IMR-90 (cell line): Measurements from ENCODE around the gene STX8. TPM values are rescaled to one million over a fixed set of nuclear protein-coding genes. Genes with fewer than 3 reads are reported as not detected.

Source experiments
- ATAC-seq: fragments of 200-7000 bp; cut with Tn5 transposase; 2 replicates; pipeline ENCODE4 v1.9.1; 2020; ENCODE audit warnings: low read depth, mild to moderate bottlenecking, moderate library complexity
- BruUV-seq: library from RNA; stranded (reverse); fragments of 400-500 nt; replicated peaks from 2 replicates; lab custom pipeline; 2021; lab: Mats Ljungman, UMichigan
- CTCF ChIA-PET: fragments of 300-600 bp; formaldehyde crosslinking; extraction: SDS; loops from one replicate; lab custom pipeline; 2021; ENCODE audit warnings: antibody characterized with exemption; lab: Yijun Ruan, JAX
- POLR2A ChIA-PET: fragments of 300-600 bp; sonication (Branson Sonifier 250); formaldehyde crosslinking; loops from one replicate; lab custom pipeline; 2022; ENCODE audit warnings: antibody characterized with exemption; ENCODE audit not compliant: unreplicated experiment; lab: Charles Lee
- DNase-seq: peaks from one replicate; pipeline ENCODE4 v3.0.0; 2013
- H2AFZ ChIP-seq: replicated peaks from 2 replicates; pipeline ENCODE3; 2013; ENCODE audit warnings: low read length, mild to moderate bottlenecking; ENCODE audit not compliant: poor library complexity
- H2AK5ac ChIP-seq: 2 replicates; pipeline ENCODE4 v1.6.1; 2013; ENCODE audit warnings: low read depth, low read length, inconsistent platforms
- H2AK9ac ChIP-seq: replicated peaks from 2 replicates; pipeline ENCODE3; 2013; ENCODE audit warnings: mild to moderate bottlenecking, low read depth, low read length, moderate library complexity; ENCODE audit not compliant: poor library complexity
- H2BK120ac ChIP-seq: 2 replicates; pipeline ENCODE4 v1.6.1; 2013; ENCODE audit warnings: low read depth, low read length, inconsistent platforms
- H2BK15ac ChIP-seq: 3 replicates; pipeline ENCODE4 v1.6.1; 2013; ENCODE audit warnings: low read depth, low read length, inconsistent platforms
- H2BK20ac ChIP-seq: 2 replicates; pipeline ENCODE4 v1.6.1; 2013; ENCODE audit warnings: low read depth, mild to moderate bottlenecking, inconsistent platforms, low read length, moderate library complexity
- H2BK5ac ChIP-seq: 2 replicates; pipeline ENCODE4 v1.6.1; 2013; ENCODE audit warnings: mild to moderate bottlenecking, low read depth, low read length, inconsistent platforms; ENCODE audit not compliant: poor library complexity, severe bottlenecking
- H3K14ac ChIP-seq: replicated peaks from 2 replicates; pipeline ENCODE4 v1.6.1; 2013; ENCODE audit warnings: low read depth, low read length, inconsistent platforms
- H3K18ac ChIP-seq: 2 replicates; pipeline ENCODE4 v1.6.1; 2013; ENCODE audit warnings: low read depth, low read length, control low read depth
- H3K23ac ChIP-seq: 2 replicates; pipeline ENCODE4 v1.6.1; 2013; ENCODE audit warnings: low read depth, low read length, inconsistent platforms
- H3K27ac ChIP-seq: 2 replicates; pipeline ENCODE4 v1.5.1; 2013; ENCODE audit warnings: mild to moderate bottlenecking, control low read depth, low read length; ENCODE audit not compliant: insufficient read depth
- H3K27me3 ChIP-seq: 2 replicates; pipeline ENCODE4 v1.6.1; 2013; ENCODE audit warnings: low read length; ENCODE audit not compliant: control insufficient read depth, insufficient read depth
- H3K36me3 ChIP-seq: 2 replicates; pipeline ENCODE4 v1.6.1; 2013; ENCODE audit warnings: low read length, mixed read lengths; ENCODE audit not compliant: control insufficient read depth, insufficient read depth
- H3K4ac ChIP-seq: 2 replicates; pipeline ENCODE4 v1.6.1; 2013; ENCODE audit warnings: low read depth, low read length, inconsistent platforms
- H3K4me1 ChIP-seq: 2 replicates; pipeline ENCODE4 v1.6.1; 2013; ENCODE audit warnings: low read length, mixed read lengths; ENCODE audit not compliant: control insufficient read depth, insufficient read depth
- H3K4me2 ChIP-seq: 2 replicates; pipeline ENCODE4 v1.6.1; 2013; ENCODE audit warnings: low read depth, mild to moderate bottlenecking, control low read depth, low read length, moderate library complexity
- H3K4me3 ChIP-seq: 2 replicates; pipeline ENCODE4 v1.5.1; 2013; ENCODE audit warnings: low read depth, mild to moderate bottlenecking, control low read depth, low read length, moderate library complexity; ENCODE audit not compliant: insufficient read depth
- H3K56ac ChIP-seq: 2 replicates; pipeline ENCODE4 v1.6.1; 2013; ENCODE audit warnings: low read length, inconsistent platforms; ENCODE audit not compliant: insufficient read depth; ENCODE audit errors: extremely low read depth
- H3K79me1 ChIP-seq, 2 experiments: 2 replicates each; pipeline ENCODE4 v1.6.1; 2013; ENCODE audit warnings: low read length in 2 of 2, inconsistent platforms in 1 of 2, low read depth in 1 of 2
- H3K9ac ChIP-seq: 2 replicates; pipeline ENCODE4 v1.6.1; 2013; ENCODE audit warnings: low read depth, low read length, control low read depth
- H3K9me1 ChIP-seq: 2 replicates; pipeline ENCODE4 v1.6.1; 2013; ENCODE audit warnings: low read length, inconsistent platforms; ENCODE audit not compliant: insufficient read depth
- H3K9me3 ChIP-seq: 2 replicates; pipeline ENCODE4 v1.6.1; 2013; ENCODE audit warnings: low read length; ENCODE audit not compliant: control insufficient read depth, insufficient read depth
- H4K20me1 ChIP-seq: 2 replicates; pipeline ENCODE4 v1.6.1; 2013; ENCODE audit warnings: low read length, inconsistent platforms; ENCODE audit not compliant: insufficient read depth
- H4K5ac ChIP-seq: 2 replicates; pipeline ENCODE4 v1.6.1; 2013; ENCODE audit warnings: mild to moderate bottlenecking, low read depth, low read length, control low read depth
- H4K8ac ChIP-seq, 2 experiments: 2 replicates each; pipeline ENCODE4 v1.6.1; 2013; ENCODE audit warnings: low read depth in 2 of 2, low read length in 2 of 2, control low read depth in 1 of 2, inconsistent platforms in 1 of 2
- H4K91ac ChIP-seq: 2 replicates; pipeline ENCODE4 v1.6.1; 2013; ENCODE audit warnings: low read depth, low read length, inconsistent platforms; ENCODE audit not compliant: insufficient read depth
- BHLHE40 ChIP-seq: fragments of 150-350 bp; IDR thresholded peaks from 2 replicates; pipeline ENCODE4 v1.6.1; 2016; ENCODE audit warnings: mild to moderate bottlenecking, low read depth, low read length
- CEBPB ChIP-seq: IDR thresholded peaks from 2 replicates; pipeline ENCODE4 v1.6.1; 2012; ENCODE audit warnings: low read depth, low read length, improper control_type of control experiment
- CHD1 ChIP-seq: IDR thresholded peaks from 2 replicates; pipeline ENCODE4 v1.6.1; 2012; ENCODE audit warnings: low read depth, low read length, improper control_type of control experiment
- FOS ChIP-seq: fragments of 150-350 bp; IDR thresholded peaks from 2 replicates; pipeline ENCODE4 v1.6.1; 2016; ENCODE audit warnings: low read depth, low read length
- MAFK ChIP-seq: IDR thresholded peaks from 2 replicates; pipeline ENCODE4 v1.6.1; 2012; ENCODE audit warnings: low read depth, low read length, improper control_type of control experiment
- MAZ ChIP-seq: IDR thresholded peaks from 2 replicates; pipeline ENCODE4 v1.6.1; 2012; ENCODE audit warnings: low read depth, mild to moderate bottlenecking, low read length, improper control_type of control experiment, moderate library complexity, borderline replicate concordance
- MXI1 ChIP-seq: IDR thresholded peaks from 2 replicates; pipeline ENCODE4 v1.6.1; 2012; ENCODE audit warnings: low read depth, mild to moderate bottlenecking, low read length, moderate library complexity, borderline replicate concordance
- NFE2L2 ChIP-seq: fragments of 150-350 bp; IDR thresholded peaks from 2 replicates; pipeline ENCODE4 v1.6.1; 2016; ENCODE audit warnings: low read depth, mild to moderate bottlenecking, low read length
- POLR2A ChIP-seq: IDR thresholded peaks from 2 replicates; pipeline ENCODE4 v1.6.1; 2012; ENCODE audit warnings: mild to moderate bottlenecking, low read depth, low read length
- RAD21 ChIP-seq: IDR thresholded peaks from 2 replicates; pipeline ENCODE4 v1.6.1; 2012; ENCODE audit warnings: low read length, improper control_type of control experiment
- RCOR1 ChIP-seq: IDR thresholded peaks from 2 replicates; pipeline ENCODE4 v1.6.1; 2012; ENCODE audit warnings: mild to moderate bottlenecking, low read length, improper control_type of control experiment; ENCODE audit not compliant: insufficient replicate concordance
- RFX5 ChIP-seq: IDR thresholded peaks from 2 replicates; pipeline ENCODE4 v1.8.0; 2012; ENCODE audit warnings: low read depth, mild to moderate bottlenecking, low read length, moderate library complexity
- SMC3 ChIP-seq: fragments of 150-350 bp; IDR thresholded peaks from 2 replicates; pipeline ENCODE4 v1.6.1; 2016; ENCODE audit warnings: low read depth, mild to moderate bottlenecking, antibody characterized with exemption, low read length, moderate library complexity
- WGBS, 2 experiments: methylation state at CpG; one replicate each; pipeline versions ENCODE4 v1.1.5 to v1.1.7; 2013; ENCODE audit warnings: missing lambda C conversion rate in 2 of 2; ENCODE audit not compliant: insufficient read length in 1 of 2; ENCODE audit errors: extremely low coverage in 2 of 2; 5-methylcytosine and 5-hydroxymethylcytosine counted together
- dilution Hi-C: fragments of 300-500 bp; cut with HindIII; formaldehyde crosslinking; loops from one replicate; pipeline ENCODE4 v1.14.3; 2018; ENCODE audit warnings: low sequenced_read_pairs; ENCODE audit not compliant: unreplicated experiment
- in situ Hi-C: fragments of 300-500 bp; cut with MboI; formaldehyde crosslinking; loops from 3 replicates; pipeline ENCODE4 v1.14.3; 2019; ENCODE audit warnings: low sequenced_read_pairs, inconsistent platforms, mixed read lengths
- intact Hi-C: fragments of 100-400 bp; cut with micrococcal nuclease; formaldehyde crosslinking; loops from 2 replicates; pipeline ENCODE4 v1.10.0; 2022
- polyA plus RNA-seq, 3 experiments: library from polyadenylated mRNA; depleted of rRNA; stranded (reverse); fragments of >200 nt; gene quantifications; 2 replicates each; pipeline ENCODE4 v1.2.3, GENCODE V29; 2012; ENCODE audit warnings: low replicate concordance in 1 of 3
- total RNA-seq: library from RNA; depleted of rRNA; stranded (reverse); fragments of >200 nt; gene quantifications from 2 replicates; pipeline ENCODE4 v1.2.3, GENCODE V29; 2012
- TF ChIP-seq, protein P1 (sequence below): conservative IDR thresholded peaks from 2 replicates; pipeline ENCODE4 v1.5.1; 2012; ENCODE audit warnings: mild to moderate bottlenecking, low read depth, low read length, improper control_type of control experiment
- TF ChIP-seq, protein P2 (sequence below): fragments of 150-350 bp; IDR thresholded peaks from 2 replicates; pipeline ENCODE4 v1.6.1; 2017; ENCODE audit warnings: mild to moderate bottlenecking, antibody characterized with exemption, low read length, low read depth
- TF ChIP-seq, protein P3 (sequence below): fragments of 150-350 bp; IDR thresholded peaks from 2 replicates; pipeline ENCODE4 v1.6.1; 2016; ENCODE audit warnings: low read depth, mild to moderate bottlenecking, low read length, moderate library complexity, borderline replicate concordance

The STX8 gene
- total and polyA plus RNA-seq, 2 of the 4 experiments (the other 2 are of a cell fraction): 26.5 to 47.0 TPM

DNA sequence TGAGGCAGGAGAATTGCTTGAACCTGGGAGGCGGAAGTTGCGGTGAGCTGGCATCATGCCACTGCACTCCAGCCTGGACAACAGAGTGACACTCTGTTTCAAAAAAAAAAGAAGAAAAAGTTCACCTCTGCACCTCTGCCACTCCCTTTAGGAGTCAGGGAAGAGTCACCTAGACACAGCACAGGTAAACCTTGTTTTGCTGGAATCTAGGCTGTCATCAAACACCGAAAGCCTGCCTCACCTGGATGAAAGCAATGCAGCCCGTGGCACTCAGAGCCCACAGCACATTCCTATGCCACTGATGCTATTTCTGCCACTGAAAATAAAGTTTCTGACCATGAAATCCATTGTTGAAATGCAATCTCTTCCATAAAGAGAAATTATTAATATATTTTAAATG is 23.0 kb upstream of the STX8 start:
- no TSS peak for BruUV-seq
- ATAC-seq (no peak), DNase-seq (no peak)
- WGBS, 2 experiments: no CpG with 5 or more reads among the region's 4 CpGs
- H3K4me2 ChIP-seq: no peak overlapping the region
- H3K79me1 ChIP-seq: no peaks in the 10 kb centered on the region
- in situ Hi-C loops (no loop called here), dilution Hi-C loops (no loop called here), intact Hi-C loops (no loop called here)
- H3K4ac ChIP-seq: no peak overlapping the region
- H4K20me1 ChIP-seq: no peaks in the 10 kb centered on the region
- no peak overlapping the region for H2AK5ac ChIP-seq
- no peak overlapping the region for H3K14ac ChIP-seq
- H3K27ac ChIP-seq: no peak overlapping the region
- H2BK15ac ChIP-seq: no peak overlapping the region
- no peak overlapping the region for H2BK20ac ChIP-seq
- H3K9me1 ChIP-seq: no peaks in the 10 kb centered on the region
- no peak overlapping the region for H3K4me3 ChIP-seq
- no peaks in the 10 kb centered on the region for H3K4me1 ChIP-seq
- H4K91ac ChIP-seq: no peak overlapping the region
- H3K9ac ChIP-seq: no peak overlapping the region
- POLR2A ChIA-PET: no interaction called here
- no peak overlapping the region for H2AK9ac ChIP-seq
- H3K23ac ChIP-seq: no peak overlapping the region
- no peaks in the 10 kb centered on the region for H3K27me3 ChIP-seq
- H3K56ac ChIP-seq: no peak overlapping the region
- no peak overlapping the region for H2BK120ac ChIP-seq
- TF ChIP-seq FOS (no peak), POLR2A (no peak), NFE2L2 (no peak), MXI1 (no peak), CEBPB (no peak), SMC3 (no peak), MAFK (no peak), RCOR1 (no peak), BHLHE40 (no peak), RAD21 (no peak), RFX5 (no peak), MAZ (no peak), CHD1 (no peak)
- TF ChIP-seq, protein P1, sequence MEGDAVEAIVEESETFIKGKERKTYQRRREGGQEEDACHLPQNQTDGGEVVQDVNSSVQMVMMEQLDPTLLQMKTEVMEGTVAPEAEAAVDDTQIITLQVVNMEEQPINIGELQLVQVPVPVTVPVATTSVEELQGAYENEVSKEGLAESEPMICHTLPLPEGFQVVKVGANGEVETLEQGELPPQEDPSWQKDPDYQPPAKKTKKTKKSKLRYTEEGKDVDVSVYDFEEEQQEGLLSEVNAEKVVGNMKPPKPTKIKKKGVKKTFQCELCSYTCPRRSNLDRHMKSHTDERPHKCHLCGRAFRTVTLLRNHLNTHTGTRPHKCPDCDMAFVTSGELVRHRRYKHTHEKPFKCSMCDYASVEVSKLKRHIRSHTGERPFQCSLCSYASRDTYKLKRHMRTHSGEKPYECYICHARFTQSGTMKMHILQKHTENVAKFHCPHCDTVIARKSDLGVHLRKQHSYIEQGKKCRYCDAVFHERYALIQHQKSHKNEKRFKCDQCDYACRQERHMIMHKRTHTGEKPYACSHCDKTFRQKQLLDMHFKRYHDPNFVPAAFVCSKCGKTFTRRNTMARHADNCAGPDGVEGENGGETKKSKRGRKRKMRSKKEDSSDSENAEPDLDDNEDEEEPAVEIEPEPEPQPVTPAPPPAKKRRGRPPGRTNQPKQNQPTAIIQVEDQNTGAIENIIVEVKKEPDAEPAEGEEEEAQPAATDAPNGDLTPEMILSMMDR: no peak
- TF ChIP-seq, protein P2, sequence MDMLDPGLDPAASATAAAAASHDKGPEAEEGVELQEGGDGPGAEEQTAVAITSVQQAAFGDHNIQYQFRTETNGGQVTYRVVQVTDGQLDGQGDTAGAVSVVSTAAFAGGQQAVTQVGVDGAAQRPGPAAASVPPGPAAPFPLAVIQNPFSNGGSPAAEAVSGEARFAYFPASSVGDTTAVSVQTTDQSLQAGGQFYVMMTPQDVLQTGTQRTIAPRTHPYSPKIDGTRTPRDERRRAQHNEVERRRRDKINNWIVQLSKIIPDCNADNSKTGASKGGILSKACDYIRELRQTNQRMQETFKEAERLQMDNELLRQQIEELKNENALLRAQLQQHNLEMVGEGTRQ: no peak
- TF ChIP-seq, protein P3, sequence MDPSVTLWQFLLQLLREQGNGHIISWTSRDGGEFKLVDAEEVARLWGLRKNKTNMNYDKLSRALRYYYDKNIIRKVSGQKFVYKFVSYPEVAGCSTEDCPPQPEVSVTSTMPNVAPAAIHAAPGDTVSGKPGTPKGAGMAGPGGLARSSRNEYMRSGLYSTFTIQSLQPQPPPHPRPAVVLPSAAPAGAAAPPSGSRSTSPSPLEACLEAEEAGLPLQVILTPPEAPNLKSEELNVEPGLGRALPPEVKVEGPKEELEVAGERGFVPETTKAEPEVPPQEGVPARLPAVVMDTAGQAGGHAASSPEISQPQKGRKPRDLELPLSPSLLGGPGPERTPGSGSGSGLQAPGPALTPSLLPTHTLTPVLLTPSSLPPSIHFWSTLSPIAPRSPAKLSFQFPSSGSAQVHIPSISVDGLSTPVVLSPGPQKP: no peak
- no peak overlapping the region for H4K8ac ChIP-seq
- H3K36me3 ChIP-seq: no peaks in the 10 kb centered on the region
- no peak overlapping the region for H2BK5ac ChIP-seq
- H3K9me3 ChIP-seq: no peaks in the 10 kb centered on the region
- no peak overlapping the region for H4K5ac ChIP-seq
- H3K18ac ChIP-seq: no peak overlapping the region
- CTCF ChIA-PET: no interaction called here
- H2AFZ ChIP-seq: no peak overlapping the region
